Adrenal gland (tissue), 12 donors: ENCODE data around the gene ABI1. TPM values are rescaled to one million over a fixed set of nuclear protein-coding genes. Genes with fewer than 3 reads are reported as not detected.
A peak's percentile ranks its signal among the peaks of the same experiment; 100 is the strongest.
"Not testable (repeated sequence)": the region's sequence is repeated elsewhere in the genome, so short reads cannot be mapped to it uniquely, and the experiment has no call there.

ENCODE experiments used
- DNase-seq, 7 donors: peaks; one replicate each; pipeline ENCODE4 v3.0.0-alpha.2; 2019 to 2020
- H3K27ac ChIP-seq, 5 donors: fragments of 200-600 bp; sonication (generic) in 4 of 5; 1 replicate in 3 of 5; 2 replicates in 2 of 5; pipeline versions ENCODE4 v1.5.1 to v1.8.0; 2016 to 2020; ENCODE audit warnings: mild to moderate bottlenecking in 1 of 5
- H3K27me3 ChIP-seq: fragments of 200-600 bp; 2 replicates; pipeline ENCODE4 v1.8.0; 2021
- H3K36me3 ChIP-seq, 2 donors: fragments of 200-600 bp; replicated peaks in 1 of 2; 1 replicate in 1 of 2; 2 replicates in 1 of 2; pipeline versions ENCODE4 v1.5.1 to v1.8.0; 2018 to 2022
- H3K4me1 ChIP-seq, 2 donors: fragments of 200-600 bp; replicated peaks in 1 of 2; 1 replicate in 1 of 2; 2 replicates in 1 of 2; pipeline versions ENCODE4 v1.5.1 to v1.8.0; 2018 to 2021
- H3K4me3 ChIP-seq, 4 donors: fragments of 200-600 bp; sonication (generic) in 3 of 4; one replicate each; pipeline ENCODE4 v1.5.1; 2016 to 2018
- H3K9me3 ChIP-seq, 3 donors: fragments of 200-600 bp; sonication (generic) in 1 of 3; replicated peaks in 1 of 3; 1 replicate in 2 of 3; 2 replicates in 1 of 3; pipeline versions ENCODE4 v1.5.1 to v1.8.0; 2016 to 2021
- CTCF ChIP-seq, 6 experiments: fragments of 450-650 bp in 4 of 6; fragments of 200-600 bp in 2 of 6; sonication (generic) in 1 of 6; IDR thresholded peaks; 1 replicate in 5 of 6; 2 replicates in 1 of 6; pipeline versions ENCODE4 v1.5.1 to v1.8.0; 2016 to 2021; ENCODE audit warnings: antibody characterized with exemption in 6 of 6, mild to moderate bottlenecking in 2 of 6, moderate library complexity in 1 of 6
- POLR2A ChIP-seq, 2 donors: fragments of 450-650 bp; IDR thresholded peaks; one replicate each; pipeline ENCODE4 v1.6.1; 2017; ENCODE audit warnings: antibody characterized with exemption in 2 of 2, mild to moderate bottlenecking in 2 of 2, moderate library complexity in 1 of 2
- WGBS, 4 donors: extraction: QIAGEN DNeasy Blood & Tissue Kit in 2 of 4; methylation state at CpG; one replicate each; pipeline versions ENCODE4 v1.1.5 to v1.1.7; 2013 to 2017; 5-methylcytosine and 5-hydroxymethylcytosine counted together
- intact Hi-C, 2 donors: fragments of 100-400 bp; cut with DNase I; formaldehyde crosslinking; loops; one replicate each; pipeline versions ENCODE4 v1.14.1 to v1.15.0; 2022 to 2023
- polyA plus RNA-seq, 3 donors: library from polyadenylated mRNA; stranded (reverse); fragments of 200-250 nt in 2 of 3; fragments of 350-450 nt in 1 of 3; fragmentation: Illumina TruSeq in 1 of 3; extraction: RNeasy Lipid Tissue Mini Kit (QIAGEN cat#74804) in 1 of 3; gene quantifications; one replicate each; pipeline ENCODE4 v1.2.3, GENCODE V29; 2013 to 2014
- total RNA-seq, 9 donors: library from RNA; depleted of rRNA in 4 of 9; stranded (reverse); fragments of >200 nt in 4 of 9; fragments of 120-200 nt in 1 of 9; fragmentation: NEBNext Ultra II Directional in 1 of 9; extraction: Animal tissue kit (Norgen Biotek cat#: 25700) in 1 of 9; gene quantifications; one replicate each; pipeline versions ENCODE4 v1.1.0 to v1.2.4, GENCODE V29; 2013 to 2023
- donor health status: healthy with polysubstance abuse.
- donor health status: Bipolar disorder and iron deficiency.
- donor health status: DM: yes; HTN: yes; CAD: no.
- donor health status: DM: no; HTN: no; CAD: no.
- donor health status: DM: no; HTN: no; CAD: no.
- donor health status: DM: yes; HTN: yes; CAD: no.

The ABI1 gene
- total and polyA plus RNA-seq, 12 donors, result 13.3 to 38.9 (median 31.1) TPM

- Histone ChIP-seq H3K4me3 (peak overlapping the region; percentile 79 to 99 (median 91)), H3K36me3 (no peaks in the 10 kb centered on the region), H3K4me1 (peaks cover 6 to 29% of the 10 kb centered on the region in 2 donors), H3K9me3 (no peaks in the 10 kb centered on the region), H3K27ac (peak overlapping the region; percentile 93 to 99 (median 94)), H3K27me3 (no peaks in the 10 kb centered on the region)
- intact Hi-C loops, result no loop called here
- TF ChIP-seq CTCF (IDR thresholded peaks at IDR 0.05), result no peak
- TF ChIP-seq POLR2A (IDR thresholded peaks at IDR 0.05), result no peak
- peak; percentile 64 to 79 (median 71) for DNase-seq
- 0 to 2% (median 1%) methylated on average over 9 to 24 of the region's 24 CpGs for WGBS, 4 donors
Observed at GRCh38 chr10:26860102-26860442, 686 bp downstream of the ABI1 start.

- WGBS, 4 donors, result 0 to 2% (median 1%) methylated on average over 15 of the region's 15 CpGs
- H3K9me3 ChIP-seq, result no peaks in the 10 kb centered on the region
- intact Hi-C loops, result loop anchor here in 1 of 2 donors (10.0 kb wide), 1 partner anchor 75 kb away; no protein-coding TSS in a partner anchor
- no peak for TF ChIP-seq POLR2A (IDR thresholded peaks at IDR 0.05)
- no peak for TF ChIP-seq CTCF (IDR thresholded peaks at IDR 0.05)
- no peak for DNase-seq
- no peaks in the 10 kb centered on the region for H3K27me3 ChIP-seq
- H3K4me3 ChIP-seq, result peak overlapping the region in 2 of 4 donors; percentile 79 to 99
- no peaks in the 10 kb centered on the region for H3K36me3 ChIP-seq
- H3K4me1 ChIP-seq, result peaks cover 6 to 35% of the 10 kb centered on the region in 2 donors
- peak overlapping the region in 4 of 5 donors; percentile 61 to 99 (median 95) for H3K27ac ChIP-seq
Observed at GRCh38 chr10:26859241-26860101, 1.3 kb downstream of the ABI1 start.

- Histone ChIP-seq H3K4me3 (peak overlapping the region in 1 of 4 donors; percentile 79), H3K27me3 (no peaks in the 10 kb centered on the region), H3K27ac (peak overlapping the region in 1 of 5 donors; percentile 97), H3K4me1 (peaks cover 6 to 37% of the 10 kb centered on the region in 2 donors), H3K9me3 (no peaks in the 10 kb centered on the region), H3K36me3 (no peaks in the 10 kb centered on the region)
- no peak for DNase-seq
- TF ChIP-seq POLR2A (IDR thresholded peaks at IDR 0.05) (no peak), CTCF (IDR thresholded peaks at IDR 0.05) (no peak)
- intact Hi-C loops, result loop anchor here in 1 of 2 donors (10.0 kb wide), 1 partner anchor 74 kb away; no protein-coding TSS in a partner anchor
- 29 to 37% (median 33%) methylated on average over 2 of the region's 2 CpGs for WGBS, 4 donors
Observed at GRCh38 chr10:26858707-26859034, 2.1 kb downstream of the ABI1 start.

- DNase-seq, result no peak
- Histone ChIP-seq H3K27me3 (no peaks in the 10 kb centered on the region), H3K27ac (no peak overlapping the region), H3K4me1 (peaks cover 6 to 37% of the 10 kb centered on the region in 2 donors), H3K9me3 (no peaks in the 10 kb centered on the region), H3K36me3 (no peaks in the 10 kb centered on the region), H3K4me3 (no peak overlapping the region)
- TF ChIP-seq POLR2A (IDR thresholded peaks at IDR 0.05) (no peak), CTCF (IDR thresholded peaks at IDR 0.05) (no peak)
- 40 to 52% (median 43%) methylated on average over 7 of the region's 7 CpGs for WGBS, 4 donors
- intact Hi-C loops, result loop anchor here in 1 of 2 donors (10.0 kb wide), 1 partner anchor 73 kb away; no protein-coding TSS in a partner anchor
Observed at GRCh38 chr10:26857991-26858706, 2.6 kb downstream of the ABI1 start.

GRCh38 chr10:26857553-26857952 lies 3.2 kb downstream of the ABI1 start:
- not testable (repeated sequence) for DNase-seq, H3K27me3 ChIP-seq, H3K27ac ChIP-seq, H3K36me3 ChIP-seq, H3K9me3 ChIP-seq, H3K4me3 ChIP-seq
- intact Hi-C loops, result loop anchor here in 1 of 2 donors (10.0 kb wide), 1 partner anchor 73 kb away; no protein-coding TSS in a partner anchor
- peaks cover 6 to 37% of the 10 kb centered on the region in 2 donors for H3K4me1 ChIP-seq
